Peyer's patch (tissue), 4 donors: ENCODE measurements around the gene GPR26.

Experiments used
- CTCF ChIP-seq, 6 experiments: fragments of 450-650 bp in 4 of 6; fragments of 200-600 bp in 2 of 6; sonication (generic) in 1 of 6; IDR thresholded peaks; one replicate each; pipeline ENCODE4 v1.5.1; 2017 to 2019; ENCODE audit warnings: antibody characterized with exemption in 6 of 6, mild to moderate bottlenecking in 3 of 6, moderate library complexity in 1 of 6
- POLR2A ChIP-seq, 2 donors: fragments of 450-650 bp; IDR thresholded peaks; one replicate each; pipeline ENCODE4 v1.5.1; 2017; ENCODE audit warnings: antibody characterized with exemption in 2 of 2, mild to moderate bottlenecking in 2 of 2, moderate library complexity in 2 of 2

GRCh38 chr10:123645016-123645415 lies 21.1 kb upstream of the GPR26 start:
- no peak for TF ChIP-seq CTCF (IDR thresholded peaks at IDR 0.05)
- TF ChIP-seq POLR2A (IDR thresholded peaks at IDR 0.05): no peak
